BLaER1 treated with 17β-estradiol and CSF1 and Interleukin-3, amounts not matched to agents 10 nM and 100 nM (cell line): ENCODE measurements around the gene TEX2.

Source experiments
- H3K27ac ChIP-seq, 11 experiments: shearing (Covaris generic); formaldehyde crosslinking; 2 replicates each; pipeline ENCODE4 v1.8.1; 2022
- H3K27me3 ChIP-seq, 11 experiments: shearing (Covaris generic); formaldehyde crosslinking; 2 replicates each; pipeline ENCODE4 v1.8.1; 2022
- H3K36me3 ChIP-seq, 11 experiments: shearing (Covaris generic); formaldehyde crosslinking; 2 replicates each; pipeline ENCODE4 v1.8.1; 2022
- H3K4me1 ChIP-seq, 10 experiments: shearing (Covaris generic); formaldehyde crosslinking; 2 replicates each; pipeline ENCODE4 v1.8.1; 2022
- H3K4me2 ChIP-seq, 11 experiments: shearing (Covaris generic); formaldehyde crosslinking; 2 replicates each; pipeline ENCODE4 v1.8.1; 2022
- H3K4me3 ChIP-seq, 10 experiments: shearing (Covaris generic); formaldehyde crosslinking; 2 replicates each; pipeline ENCODE4 v1.8.1; 2022
- H3K9ac ChIP-seq, 11 experiments: shearing (Covaris generic); formaldehyde crosslinking; 2 replicates each; pipeline ENCODE4 v1.8.1; 2022
- H3K9me3 ChIP-seq, 11 experiments: shearing (Covaris generic); formaldehyde crosslinking; replicated peaks in 1 of 11; 2 replicates each; pipeline ENCODE4 v1.8.1; 2022
- H4K20me1 ChIP-seq, 11 experiments: shearing (Covaris generic); formaldehyde crosslinking; 2 replicates each; pipeline ENCODE4 v1.8.1; 2022
- Cebpa-rat ChIP-seq, 11 experiments: shearing (Covaris generic); IDR thresholded peaks; 2 replicates each; pipeline ENCODE4 v1.8.1; 2022

TEX2 gene

DNA sequence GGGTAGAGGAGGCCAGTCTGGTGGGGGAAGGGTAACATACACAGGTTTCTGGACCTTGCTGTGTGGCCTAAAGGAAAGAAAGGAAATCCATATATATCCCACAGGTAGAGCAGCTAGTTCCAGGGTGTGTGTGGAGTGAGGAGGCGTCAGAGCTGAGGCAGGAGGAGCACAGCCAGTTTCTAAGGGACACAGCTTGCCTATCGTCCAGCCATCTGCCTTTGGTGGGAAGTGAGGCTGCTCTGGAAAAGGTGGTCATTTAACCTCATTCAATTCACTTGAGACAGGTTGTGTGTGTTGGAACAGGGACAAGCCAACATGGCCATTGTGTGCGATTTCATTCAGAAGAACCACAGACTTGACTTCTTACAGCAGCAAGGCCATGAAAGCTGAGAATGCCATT is 96.2 kb downstream of the TEX2 start:
- Histone ChIP-seq H3K4me1 (peaks cover 0 to 4% (median 0%) of the 10 kb centered on the region in 10 experiments; a peak in 1 of 20 replicates), H3K9ac (no peak overlapping the region), H3K4me3 (no peak overlapping the region), H4K20me1 (no peaks in the 10 kb centered on the region), H3K27ac (no peak overlapping the region), H3K36me3 (peaks cover 25 to 95% (median 68%) of the 10 kb centered on the region in 11 experiments), H3K4me2 (no peak overlapping the region), H3K9me3 (no peaks in the 10 kb centered on the region), H3K27me3 (no peaks in the 10 kb centered on the region)
- no peak for TF ChIP-seq Cebpa-rat (IDR thresholded peaks at IDR 0.05)

- Histone ChIP-seq H3K4me1 (peaks cover 0 to 4% (median 0%) of the 10 kb centered on the region in 10 experiments; a peak in 1 of 20 replicates), H3K27me3 (no peaks in the 10 kb centered on the region), H3K9me3 (no peaks in the 10 kb centered on the region), H3K4me3 (no peak overlapping the region), H4K20me1 (no peaks in the 10 kb centered on the region), H3K36me3 (peaks cover 17 to 95% (median 63%) of the 10 kb centered on the region in 11 experiments; a peak in 19 of 22 replicates), H3K27ac (no peak overlapping the region), H3K4me2 (no peak overlapping the region), H3K9ac (no peak overlapping the region)
- TF ChIP-seq Cebpa-rat (IDR thresholded peaks at IDR 0.05), result no peak
Measured at GRCh38 chr17:64165347-64165746, 97.7 kb downstream of the TEX2 start.

DNA sequence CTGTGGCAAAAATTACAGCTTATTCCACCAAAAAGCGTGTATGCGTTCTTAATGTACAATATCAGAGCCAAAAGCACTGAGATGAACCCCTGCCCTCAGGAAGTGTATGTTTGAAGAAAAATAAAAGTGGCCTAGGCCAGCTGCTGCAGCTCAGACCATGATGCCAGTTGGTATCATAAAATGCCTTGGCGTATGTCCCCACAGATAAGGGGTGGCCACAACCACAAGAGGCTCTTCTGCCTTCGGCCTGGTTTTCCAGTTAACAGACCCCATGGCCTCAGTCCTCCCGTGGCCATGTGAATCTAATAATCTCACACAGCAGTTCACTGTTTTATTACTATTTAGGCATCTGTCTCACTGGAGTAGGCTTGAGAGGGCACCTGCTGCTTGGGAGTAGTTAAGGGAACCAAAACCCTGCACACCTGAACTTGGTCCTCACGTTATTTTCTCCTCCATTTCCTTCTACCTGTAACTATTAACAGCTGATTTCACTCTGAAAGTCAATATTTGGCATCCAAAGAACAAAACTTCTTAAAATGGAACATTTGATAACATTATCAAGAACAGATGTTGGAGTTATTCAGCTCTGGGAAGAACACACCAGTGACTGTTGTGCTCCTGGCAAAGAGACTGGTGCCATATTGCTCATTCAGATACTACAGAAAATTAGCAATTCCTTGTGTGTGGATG is 98.3 kb downstream of the TEX2 start:
- Histone ChIP-seq H3K36me3 (peaks cover 16 to 95% (median 58%) of the 10 kb centered on the region in 11 experiments; a peak in 19 of 22 replicates), H3K9me3 (no peaks in the 10 kb centered on the region), H3K4me3 (no peak overlapping the region), H4K20me1 (no peaks in the 10 kb centered on the region), H3K4me1 (peaks cover 0 to 4% (median 0%) of the 10 kb centered on the region in 10 experiments; a peak in 1 of 20 replicates), H3K9ac (no peak overlapping the region), H3K27me3 (no peaks in the 10 kb centered on the region), H3K4me2 (no peak overlapping the region), H3K27ac (no peak overlapping the region)
- no peak for TF ChIP-seq Cebpa-rat (IDR thresholded peaks at IDR 0.05)

DNA sequence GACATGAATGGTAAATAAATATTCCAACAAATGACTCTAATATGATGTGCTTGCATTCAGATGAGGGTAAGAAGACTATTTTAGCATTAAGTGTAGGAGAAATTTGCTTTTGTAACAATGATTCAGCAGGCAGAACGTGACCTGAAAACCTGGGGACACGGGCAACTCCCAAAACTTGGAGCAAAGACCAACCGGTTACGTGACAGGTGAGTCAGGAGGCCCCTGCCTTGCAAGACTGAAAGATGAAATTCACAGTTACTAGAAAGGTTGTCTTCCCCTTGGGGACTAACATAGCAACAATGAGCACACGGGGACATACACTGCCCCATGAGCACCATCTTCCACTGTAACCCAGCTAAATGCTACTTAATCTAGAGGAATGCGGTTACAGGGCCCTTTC is 99.6 kb downstream of the TEX2 start:
- H3K27me3 ChIP-seq, result no peaks in the 10 kb centered on the region
- H3K27ac ChIP-seq, result no peak overlapping the region
- no peak overlapping the region for H3K4me2 ChIP-seq
- H3K4me1 ChIP-seq, result no peaks in the 10 kb centered on the region; a peak in 1 of 20 replicates
- no peaks in the 10 kb centered on the region for H4K20me1 ChIP-seq
- no peak for TF ChIP-seq Cebpa-rat (IDR thresholded peaks at IDR 0.05)
- peaks cover 16 to 94% (median 45%) of the 10 kb centered on the region in 11 experiments; a peak in 19 of 22 replicates for H3K36me3 ChIP-seq
- no peak overlapping the region for H3K4me3 ChIP-seq
- no peak overlapping the region for H3K9ac ChIP-seq
- no peaks in the 10 kb centered on the region for H3K9me3 ChIP-seq

DNA sequence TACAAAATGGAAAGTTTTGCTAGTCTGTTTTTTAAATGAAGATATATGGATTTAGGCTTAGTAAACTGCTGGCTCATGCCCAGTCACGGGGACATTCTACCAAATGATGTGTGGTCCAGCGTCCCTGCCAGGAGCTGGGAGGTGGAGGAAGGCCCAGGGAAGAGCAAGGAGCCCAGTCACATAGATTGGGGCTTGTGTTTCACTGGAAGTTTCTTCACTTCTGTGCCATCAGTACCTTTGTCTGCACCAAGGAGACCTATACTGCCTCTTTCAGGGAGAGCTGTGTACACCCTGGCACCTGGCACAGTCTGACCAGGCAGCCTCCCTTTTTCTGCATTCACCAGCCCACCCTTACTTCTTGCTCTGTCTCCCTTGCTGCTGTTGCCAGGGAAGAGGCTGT is 100.5 kb downstream of the TEX2 start:
- no peak for TF ChIP-seq Cebpa-rat (IDR thresholded peaks at IDR 0.05)
- H3K4me1 ChIP-seq, result no peaks in the 10 kb centered on the region; a peak in 1 of 20 replicates
- no peak overlapping the region for H3K27ac ChIP-seq

DNA sequence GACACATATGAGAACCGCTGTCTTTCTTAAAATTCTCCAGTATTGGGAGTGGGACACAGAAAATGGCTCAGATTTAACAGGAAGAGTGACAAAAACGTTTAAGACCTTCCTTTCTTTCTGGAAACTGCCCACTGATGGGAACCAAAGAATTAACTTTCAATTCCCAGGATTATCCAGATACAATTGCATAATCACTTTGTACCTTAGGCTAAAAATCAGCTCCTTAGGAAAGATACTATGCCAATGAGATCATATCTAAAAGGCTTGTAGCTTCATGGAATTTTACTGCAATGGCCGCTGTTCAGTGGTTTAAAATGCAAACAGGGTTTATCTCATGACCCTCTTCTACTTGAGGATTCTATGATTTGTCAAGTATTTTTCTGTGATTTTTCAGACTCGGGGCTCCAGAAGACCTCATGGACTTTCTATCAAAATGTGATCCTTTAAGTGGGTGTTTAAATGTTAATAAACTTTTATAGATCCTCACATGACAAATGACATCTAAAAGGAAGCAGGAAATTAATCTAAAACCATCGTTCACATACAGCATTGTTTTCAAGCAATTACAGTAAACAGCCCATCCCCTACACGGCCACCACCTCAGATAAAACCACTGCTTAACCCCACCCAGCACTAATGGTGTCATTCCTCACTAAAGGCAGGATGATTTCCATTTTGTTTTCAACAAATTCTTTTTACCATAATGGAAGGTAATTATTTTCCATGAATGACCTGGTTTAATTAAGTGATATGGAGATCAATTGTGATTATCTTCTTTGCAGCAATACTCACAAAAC is 101.5 kb downstream of the TEX2 start:
- no peaks in the 10 kb centered on the region for H4K20me1 ChIP-seq
- peaks cover 16 to 87% (median 39%) of the 10 kb centered on the region in 11 experiments; a peak in 17 of 22 replicates for H3K36me3 ChIP-seq
- no peak overlapping the region for H3K4me2 ChIP-seq
- H3K9ac ChIP-seq, result no peak overlapping the region
- TF ChIP-seq Cebpa-rat (IDR thresholded peaks at IDR 0.05), result no peak
- H3K9me3 ChIP-seq, result no peaks in the 10 kb centered on the region
- no peaks in the 10 kb centered on the region for H3K27me3 ChIP-seq
- H3K27ac ChIP-seq, result no peak overlapping the region
- no peak overlapping the region for H3K4me3 ChIP-seq
- peaks cover 0 to 6% (median 2%) of the 10 kb centered on the region in 10 experiments; a peak in 10 of 20 replicates for H3K4me1 ChIP-seq

More for the DNA sequence above, 100.5 kb downstream of the TEX2 start:
- Histone ChIP-seq H3K36me3 (peaks cover 16 to 95% (median 45%) of the 10 kb centered on the region in 11 experiments; a peak in 19 of 22 replicates), H4K20me1 (no peaks in the 10 kb centered on the region), H3K4me2 (no peak overlapping the region), H3K9ac (no peak overlapping the region), H3K27me3 (no peaks in the 10 kb centered on the region), H3K4me3 (no peak overlapping the region), H3K9me3 (no peaks in the 10 kb centered on the region)

GRCh38 chr17:64160378-64160777 is 102.7 kb downstream of the TEX2 start:
- Histone ChIP-seq H3K4me3 (no peak overlapping the region), H3K4me2 (no peak overlapping the region), H3K9me3 (no peaks in the 10 kb centered on the region), H3K36me3 (peaks cover 12 to 75% (median 27%) of the 10 kb centered on the region in 11 experiments; a peak in 17 of 22 replicates), H3K4me1 (peaks cover 6 to 18% (median 14%) of the 10 kb centered on the region in 10 experiments), H4K20me1 (no peaks in the 10 kb centered on the region), H3K27ac (no peak overlapping the region), H3K27me3 (no peaks in the 10 kb centered on the region), H3K9ac (no peak overlapping the region)
- TF ChIP-seq Cebpa-rat (IDR thresholded peaks at IDR 0.05), result no peak

DNA sequence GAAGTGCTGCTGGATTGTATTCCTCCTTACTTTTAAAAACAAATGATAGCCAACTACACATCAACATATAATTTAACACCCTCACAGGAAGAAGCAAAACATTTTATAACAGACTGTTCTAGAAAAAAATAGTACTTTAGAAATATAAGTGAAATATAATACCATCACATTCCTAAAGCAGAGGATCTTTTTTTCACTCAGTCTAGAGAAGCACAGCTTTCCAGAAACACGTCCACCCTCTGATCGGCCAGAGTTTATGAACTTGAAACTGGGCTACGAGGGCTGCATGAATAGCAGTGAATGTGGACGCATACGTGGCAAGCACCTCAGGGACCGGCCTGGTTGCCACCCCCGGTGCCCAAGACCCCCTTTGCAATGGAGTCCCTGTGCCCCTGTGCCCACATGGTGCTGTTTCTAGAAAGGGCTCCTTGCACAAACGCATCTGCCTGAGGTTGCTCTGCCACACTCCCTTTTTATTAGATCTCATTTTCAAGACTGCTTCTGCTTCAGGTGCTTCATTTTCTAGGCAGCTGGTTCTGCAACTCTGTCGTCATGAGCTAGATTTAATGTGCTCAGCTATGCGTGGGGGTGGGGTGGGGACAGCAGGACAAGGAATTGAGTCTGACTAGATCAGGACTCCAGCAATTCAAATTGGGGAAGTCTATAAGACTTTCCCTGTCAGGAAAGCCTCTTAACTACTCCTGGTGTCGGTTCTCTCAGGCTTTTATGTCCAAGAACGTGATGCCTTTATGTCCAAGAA is 104.0 kb downstream of the TEX2 start:
- Histone ChIP-seq H3K9ac (no peak overlapping the region), H3K36me3 (peaks cover 7 to 61% (median 18%) of the 10 kb centered on the region in 11 experiments; a peak in 17 of 22 replicates), H3K4me3 (no peak overlapping the region), H3K4me2 (no peak overlapping the region), H3K4me1 (peaks cover 20 to 32% (median 27%) of the 10 kb centered on the region in 10 experiments), H3K27me3 (no peaks in the 10 kb centered on the region), H3K27ac (no peak overlapping the region), H4K20me1 (no peaks in the 10 kb centered on the region), H3K9me3 (no peaks in the 10 kb centered on the region)
- TF ChIP-seq Cebpa-rat (IDR thresholded peaks at IDR 0.05), result no peak

DNA sequence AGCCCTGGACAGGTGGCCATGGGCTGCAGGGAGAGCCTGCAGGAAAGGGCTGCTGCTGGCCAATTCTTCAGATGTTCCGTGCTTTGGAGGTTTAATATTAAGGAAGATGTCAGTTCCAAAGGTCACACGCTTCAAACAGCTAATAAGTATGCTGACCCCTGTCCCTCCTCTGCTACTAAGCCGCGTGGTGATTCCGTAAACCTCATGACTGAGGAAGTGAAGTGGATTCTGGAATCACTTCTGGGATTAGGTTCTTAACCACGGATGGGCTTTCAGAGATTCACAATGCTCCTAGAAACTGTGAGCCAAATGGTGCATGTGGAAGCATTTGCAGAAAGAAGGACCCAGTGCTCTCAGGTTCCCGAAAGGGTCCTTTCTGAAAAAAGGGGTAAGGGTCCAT is 104.7 kb downstream of the TEX2 start:
- H3K9ac ChIP-seq, result no peak overlapping the region
- H4K20me1 ChIP-seq, result no peaks in the 10 kb centered on the region
- no peaks in the 10 kb centered on the region for H3K9me3 ChIP-seq
- peaks cover 10 to 58% (median 15%) of the 10 kb centered on the region in 11 experiments; a peak in 18 of 22 replicates for H3K36me3 ChIP-seq
- H3K27ac ChIP-seq, result no peak overlapping the region
- H3K4me1 ChIP-seq, result peaks cover 21 to 37% (median 33%) of the 10 kb centered on the region in 10 experiments
- H3K4me3 ChIP-seq, result no peak overlapping the region
- no peaks in the 10 kb centered on the region for H3K27me3 ChIP-seq
- no peak overlapping the region for H3K4me2 ChIP-seq
- TF ChIP-seq Cebpa-rat (IDR thresholded peaks at IDR 0.05), result no peak
